ENCODE results near the gene CAMK2B. TPM values are rescaled to one million over a fixed set of nuclear protein-coding genes. Genes with fewer than 3 reads are reported as not detected.
"Not testable (repeated sequence)": the region's sequence is repeated elsewhere in the genome, so short reads cannot be mapped to it uniquely, and the experiment has no call there.

The CAMK2B gene
- polyA plus RNA-seq, 2 donors = 0.33 to 1.2 TPM

- no peaks in the 10 kb centered on the region for H3K4me1 ChIP-seq (ENCODE audit: control insufficient read depth in 2 of 2, insufficient read depth in 2 of 2, low read length in 1 of 2)
- H3K4me3 ChIP-seq (ENCODE audit: low read depth in 1 of 2, low read length in 2 of 2) = no peak overlapping the region
- 69 to 83% methylated on average over 3 of the region's 3 CpGs for WGBS, 2 donors
- H3K9me3 ChIP-seq (ENCODE audit: control insufficient read depth in 2 of 2, insufficient read depth in 1 of 2, low read depth in 1 of 2, low read length in 1 of 2) = no peaks in the 10 kb centered on the region
- no peaks in the 10 kb centered on the region for H3K36me3 ChIP-seq (ENCODE audit: control insufficient read depth in 2 of 2, insufficient read depth in 2 of 2, low read length in 1 of 2)
- H3K27me3 ChIP-seq (ENCODE audit: control insufficient read depth in 1 of 2, insufficient read depth in 2 of 2, low read length in 2 of 2) = no peaks in the 10 kb centered on the region
- no peak overlapping the region for H3K27ac ChIP-seq (ENCODE audit: low read depth in 2 of 2, low read length in 1 of 2)
These were observed 149.7 kb downstream of the CAMK2B start for GRCh38 chr7:44175730-44176129.

- not testable (repeated sequence) for H3K4me3 ChIP-seq (ENCODE audit: low read depth in 1 of 2, low read length in 2 of 2); H3K4me1 ChIP-seq (ENCODE audit: control insufficient read depth in 2 of 2, insufficient read depth in 2 of 2, low read length in 1 of 2); H3K27me3 ChIP-seq (ENCODE audit: control insufficient read depth in 1 of 2, insufficient read depth in 2 of 2, low read length in 2 of 2); H3K9me3 ChIP-seq (ENCODE audit: control insufficient read depth in 2 of 2, insufficient read depth in 1 of 2, low read depth in 1 of 2, low read length in 1 of 2); H3K36me3 ChIP-seq (ENCODE audit: control insufficient read depth in 2 of 2, insufficient read depth in 2 of 2, low read length in 1 of 2); H3K27ac ChIP-seq (ENCODE audit: low read depth in 2 of 2, low read length in 1 of 2)
- 59 to 71% methylated on average over 1 of the region's 1 CpG for WGBS, 2 donors
These were observed 150.8 kb downstream of the CAMK2B start for GRCh38 chr7:44174694-44174948.

GRCh38 chr7:44173911-44174693, 151.3 kb downstream of the CAMK2B start:
- no peak overlapping the region for H3K4me3 ChIP-seq (ENCODE audit: low read depth in 1 of 2, low read length in 2 of 2)
- H3K27me3 ChIP-seq (ENCODE audit: control insufficient read depth in 1 of 2, insufficient read depth in 2 of 2, low read length in 2 of 2) = no peaks in the 10 kb centered on the region
- H3K9me3 ChIP-seq (ENCODE audit: control insufficient read depth in 2 of 2, insufficient read depth in 1 of 2, low read depth in 1 of 2, low read length in 1 of 2) = no peaks in the 10 kb centered on the region
- no peak overlapping the region for H3K27ac ChIP-seq (ENCODE audit: low read depth in 2 of 2, low read length in 1 of 2)
- H3K4me1 ChIP-seq (ENCODE audit: control insufficient read depth in 2 of 2, insufficient read depth in 2 of 2, low read length in 1 of 2) = no peaks in the 10 kb centered on the region
- no peaks in the 10 kb centered on the region for H3K36me3 ChIP-seq (ENCODE audit: control insufficient read depth in 2 of 2, insufficient read depth in 2 of 2, low read length in 1 of 2)
- WGBS, 2 donors = 48 to 53% methylated on average over 3 of the region's 3 CpGs

GRCh38 chr7:44172803-44173424, 152.5 kb downstream of the CAMK2B start:
- H3K36me3 ChIP-seq (ENCODE audit: control insufficient read depth in 2 of 2, insufficient read depth in 2 of 2, low read length in 1 of 2) = no peaks in the 10 kb centered on the region
- H3K27ac ChIP-seq (ENCODE audit: low read depth in 2 of 2, low read length in 1 of 2) = no peak overlapping the region
- no peak overlapping the region for H3K4me3 ChIP-seq (ENCODE audit: low read depth in 1 of 2, low read length in 2 of 2)
- no peaks in the 10 kb centered on the region for H3K27me3 ChIP-seq (ENCODE audit: control insufficient read depth in 1 of 2, insufficient read depth in 2 of 2, low read length in 2 of 2)
- WGBS, 2 donors = 84% methylated on average over 6 of the region's 6 CpGs
- no peaks in the 10 kb centered on the region for H3K9me3 ChIP-seq (ENCODE audit: control insufficient read depth in 2 of 2, insufficient read depth in 1 of 2, low read depth in 1 of 2, low read length in 1 of 2)
- no peaks in the 10 kb centered on the region for H3K4me1 ChIP-seq (ENCODE audit: control insufficient read depth in 2 of 2, insufficient read depth in 2 of 2, low read length in 1 of 2)

GRCh38 chr7:44172352-44172751, 153.0 kb downstream of the CAMK2B start:
- H3K9me3 ChIP-seq (ENCODE audit: control insufficient read depth in 2 of 2, insufficient read depth in 1 of 2, low read depth in 1 of 2, low read length in 1 of 2) = no peaks in the 10 kb centered on the region
- no peaks in the 10 kb centered on the region for H3K36me3 ChIP-seq (ENCODE audit: control insufficient read depth in 2 of 2, insufficient read depth in 2 of 2, low read length in 1 of 2)

GRCh38 chr7:44171901-44172300, 153.5 kb downstream of the CAMK2B start:
- H3K27ac ChIP-seq (ENCODE audit: low read depth in 2 of 2, low read length in 1 of 2); H3K36me3 ChIP-seq (ENCODE audit: control insufficient read depth in 2 of 2, insufficient read depth in 2 of 2, low read length in 1 of 2); H3K9me3 ChIP-seq (ENCODE audit: control insufficient read depth in 2 of 2, insufficient read depth in 1 of 2, low read depth in 1 of 2, low read length in 1 of 2); H3K27me3 ChIP-seq (ENCODE audit: control insufficient read depth in 1 of 2, insufficient read depth in 2 of 2, low read length in 2 of 2); H3K4me3 ChIP-seq (ENCODE audit: low read depth in 1 of 2, low read length in 2 of 2); H3K4me1 ChIP-seq (ENCODE audit: control insufficient read depth in 2 of 2, insufficient read depth in 2 of 2, low read length in 1 of 2): not testable (repeated sequence)
- WGBS, 2 donors = 94 to 95% methylated on average over 9 of the region's 9 CpGs

More at GRCh38 chr7:44172352-44172751, 153.0 kb downstream of the CAMK2B start:
- no peaks in the 10 kb centered on the region for H3K4me1 ChIP-seq (ENCODE audit: control insufficient read depth in 2 of 2, insufficient read depth in 2 of 2, low read length in 1 of 2)
- no peak overlapping the region for H3K27ac ChIP-seq (ENCODE audit: low read depth in 2 of 2, low read length in 1 of 2)
- H3K4me3 ChIP-seq (ENCODE audit: low read depth in 1 of 2, low read length in 2 of 2) = no peak overlapping the region
- H3K27me3 ChIP-seq (ENCODE audit: control insufficient read depth in 1 of 2, insufficient read depth in 2 of 2, low read length in 2 of 2) = no peaks in the 10 kb centered on the region

- H3K4me1 ChIP-seq (ENCODE audit: control insufficient read depth in 2 of 2, insufficient read depth in 2 of 2, low read length in 1 of 2) = no peaks in the 10 kb centered on the region
- H3K27me3 ChIP-seq (ENCODE audit: control insufficient read depth in 1 of 2, insufficient read depth in 2 of 2, low read length in 2 of 2) = no peaks in the 10 kb centered on the region
- no peaks in the 10 kb centered on the region for H3K36me3 ChIP-seq (ENCODE audit: control insufficient read depth in 2 of 2, insufficient read depth in 2 of 2, low read length in 1 of 2)
- H3K27ac ChIP-seq (ENCODE audit: low read depth in 2 of 2, low read length in 1 of 2) = no peak overlapping the region
- no peaks in the 10 kb centered on the region for H3K9me3 ChIP-seq (ENCODE audit: control insufficient read depth in 2 of 2, insufficient read depth in 1 of 2, low read depth in 1 of 2, low read length in 1 of 2)
- no peak overlapping the region for H3K4me3 ChIP-seq (ENCODE audit: low read depth in 1 of 2, low read length in 2 of 2)
These were observed 157.5 kb downstream of the CAMK2B start for GRCh38 chr7:44167920-44168319.

Other genes starting within 250 kb of the CAMK2B start
- 10 to 100 TPM; 11.4 to 26.3 TPM for gene POLM, start 243.1 kb downstream of the CAMK2B start, polyA plus RNA-seq
- 10 to 100 TPM in 1 of 2 donors, 1 to 10 TPM in 1; 8.8 to 19.9 TPM for gene AEBP1, start 221.2 kb downstream of the CAMK2B start, polyA plus RNA-seq
- 10 to 100 TPM; 60.1 to 94.9 TPM for gene POLD2, start 202.0 kb downstream of the CAMK2B start, polyA plus RNA-seq
- under 1 TPM; 0.12 to 0.53 TPM for gene MYL7, start 184.3 kb downstream of the CAMK2B start, polyA plus RNA-seq
- under 1 TPM; 0.18 to 0.27 TPM for gene GCK, start 136.2 kb downstream of the CAMK2B start, polyA plus RNA-seq
- gene YKT6, start 124.6 kb downstream of the CAMK2B start, polyA plus RNA-seq = 10 to 100 TPM; 32.7 to 52.6 TPM
- 10 to 100 TPM; 20.5 to 21.2 TPM for gene NUDCD3, start 165.1 kb upstream of the CAMK2B start, polyA plus RNA-seq
- under 1 TPM; 0.07 to 0.65 TPM for gene NPC1L1, start 215.7 kb upstream of the CAMK2B start, polyA plus RNA-seq
- gene DDX56, start 248.3 kb upstream of the CAMK2B start, polyA plus RNA-seq = 10 to 100 TPM; 50.1 to 84.0 TPM